OCI-LY1 (cell line): ENCODE data around the gene SPPL3.

Source experiments
- CTCF ChIP-seq: fragments of 200-600 bp; sonication (generic), shearing (Covaris generic); IDR thresholded peaks from 2 replicates; pipeline ENCODE4 v1.5.1; 2017; ENCODE audit warnings: mild to moderate bottlenecking, antibody characterized with exemption, low read length, moderate library complexity, mixed read lengths
- EZH2 ChIP-seq: fragments of 200-600 bp; sonication (generic), shearing (Covaris generic); IDR thresholded peaks from 2 replicates; pipeline ENCODE4 v1.8.0; 2017; ENCODE audit warnings: borderline replicate concordance, mixed run types, mild to moderate bottlenecking, antibody characterized with exemption, low read length, moderate library complexity, mixed read lengths

GRCh38 chr12:120950807-120951206 is 46.6 kb upstream of the SPPL3 start:
- TF ChIP-seq CTCF (no peak), EZH2 (no peak)
